Breast epithelium (tissue), 3 donors: Measurements from ENCODE around the gene STK40.

Source experiments
- POLR2A ChIP-seq: fragments of 450-650 bp; IDR thresholded peaks from one replicate; pipeline ENCODE4 v1.6.1; 2016; ENCODE audit warnings: antibody characterized with exemption, mild to moderate bottlenecking, moderate library complexity
- TF ChIP-seq, protein P1 (sequence below), 3 donors: fragments of 450-650 bp; IDR thresholded peaks; one replicate each; pipeline ENCODE4 v1.5.1; 2016 to 2017; ENCODE audit warnings: antibody characterized with exemption in 3 of 3, mild to moderate bottlenecking in 3 of 3, moderate library complexity in 3 of 3

DNA sequence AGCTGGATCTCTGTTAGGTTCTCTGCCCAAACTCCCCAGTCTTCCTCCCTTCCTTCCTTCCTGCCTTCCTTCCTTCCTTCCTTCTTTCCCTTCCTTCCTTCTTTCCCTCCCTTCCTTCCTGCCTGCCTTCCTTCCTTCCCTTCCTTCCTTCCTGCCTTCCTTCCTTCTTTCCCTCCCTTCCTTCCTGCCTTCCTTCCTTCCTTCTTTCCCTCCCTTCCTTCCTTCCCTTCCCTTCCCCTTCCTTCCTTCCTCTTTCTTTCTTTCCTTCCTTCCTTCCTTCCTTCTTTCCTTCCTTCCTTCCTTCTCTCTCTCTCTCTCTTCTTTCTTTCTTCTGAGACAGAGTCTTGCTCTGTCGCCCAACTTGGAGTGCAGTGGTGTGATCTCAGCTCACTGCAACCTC, 20.7 kb upstream of the STK40 start:
- TF ChIP-seq, protein P1, sequence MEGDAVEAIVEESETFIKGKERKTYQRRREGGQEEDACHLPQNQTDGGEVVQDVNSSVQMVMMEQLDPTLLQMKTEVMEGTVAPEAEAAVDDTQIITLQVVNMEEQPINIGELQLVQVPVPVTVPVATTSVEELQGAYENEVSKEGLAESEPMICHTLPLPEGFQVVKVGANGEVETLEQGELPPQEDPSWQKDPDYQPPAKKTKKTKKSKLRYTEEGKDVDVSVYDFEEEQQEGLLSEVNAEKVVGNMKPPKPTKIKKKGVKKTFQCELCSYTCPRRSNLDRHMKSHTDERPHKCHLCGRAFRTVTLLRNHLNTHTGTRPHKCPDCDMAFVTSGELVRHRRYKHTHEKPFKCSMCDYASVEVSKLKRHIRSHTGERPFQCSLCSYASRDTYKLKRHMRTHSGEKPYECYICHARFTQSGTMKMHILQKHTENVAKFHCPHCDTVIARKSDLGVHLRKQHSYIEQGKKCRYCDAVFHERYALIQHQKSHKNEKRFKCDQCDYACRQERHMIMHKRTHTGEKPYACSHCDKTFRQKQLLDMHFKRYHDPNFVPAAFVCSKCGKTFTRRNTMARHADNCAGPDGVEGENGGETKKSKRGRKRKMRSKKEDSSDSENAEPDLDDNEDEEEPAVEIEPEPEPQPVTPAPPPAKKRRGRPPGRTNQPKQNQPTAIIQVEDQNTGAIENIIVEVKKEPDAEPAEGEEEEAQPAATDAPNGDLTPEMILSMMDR (IDR thresholded peaks at IDR 0.05) = no peak
- TF ChIP-seq POLR2A = no peak
